Measurements from ENCODE around the gene DIABLO.
A peak's percentile ranks its signal among the peaks of the same experiment; 100 is the strongest.
"Not testable (repeated sequence)": the region's sequence is repeated elsewhere in the genome, so short reads cannot be mapped to it uniquely, and the experiment has no call there.

Gene DIABLO

DNA sequence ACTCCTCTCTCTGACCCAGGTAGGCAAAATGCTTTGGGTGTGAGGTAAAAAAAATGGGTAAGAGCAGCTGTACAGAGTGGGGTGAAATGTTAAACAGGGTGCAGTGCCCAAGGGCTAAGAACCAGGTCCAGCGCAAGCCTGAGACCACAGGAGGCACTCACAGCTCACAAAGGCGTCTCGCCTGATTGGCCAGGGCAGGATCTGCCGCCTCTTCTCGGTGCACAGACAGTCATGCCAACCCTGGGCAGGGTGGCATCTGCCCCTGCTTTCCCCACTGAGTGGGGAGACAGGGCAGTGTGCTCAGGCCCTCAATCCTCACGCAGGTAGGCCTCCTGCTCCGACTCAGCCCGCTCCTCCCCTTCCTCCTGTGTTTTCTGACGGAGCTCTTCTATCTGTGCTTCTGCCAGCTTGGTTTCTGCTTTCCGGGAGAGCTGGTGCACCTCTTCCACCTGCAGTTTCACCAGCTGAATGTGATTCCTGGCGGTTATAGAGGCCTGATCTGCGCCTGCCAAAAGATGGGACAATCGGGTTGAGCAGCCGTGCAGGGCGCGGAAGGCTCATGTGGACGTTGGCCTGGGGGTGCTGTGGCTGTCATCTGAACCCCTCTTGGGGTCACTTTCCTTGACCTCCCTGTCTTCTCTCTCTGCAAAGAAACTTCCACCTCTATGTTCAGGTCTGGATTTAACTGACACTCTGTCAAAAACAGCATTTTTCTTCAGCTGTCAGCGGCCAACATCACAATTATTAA lies 17.6 kb downstream of the DIABLO start:
- DNase-seq: no peak

- DNase-seq: no peak
Measured at GRCh38 chr12:122207391-122207790, 18.5 kb downstream of the DIABLO start.

DNA sequence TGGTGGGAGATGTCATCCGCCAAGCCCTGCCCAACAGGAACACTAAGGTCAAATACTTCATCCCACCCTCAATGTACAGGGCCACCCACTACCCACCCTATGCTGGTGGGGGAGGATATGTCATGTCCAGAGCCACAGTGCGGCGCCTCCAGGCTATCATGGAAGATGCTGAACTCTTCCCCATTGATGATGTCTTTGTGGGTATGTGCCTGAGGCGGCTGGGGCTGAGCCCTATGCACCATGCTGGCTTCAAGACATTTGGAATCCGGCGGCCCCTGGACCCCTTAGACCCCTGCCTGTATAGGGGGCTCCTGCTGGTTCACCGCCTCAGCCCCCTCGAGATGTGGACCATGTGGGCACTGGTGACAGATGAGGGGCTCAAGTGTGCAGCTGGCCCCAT lies 18.9 kb downstream of the DIABLO start:
- DNase-seq: no peak

- no peak for DNase-seq
Measured at GRCh38 chr12:122206111-122206881, 19.6 kb downstream of the DIABLO start.

DNA sequence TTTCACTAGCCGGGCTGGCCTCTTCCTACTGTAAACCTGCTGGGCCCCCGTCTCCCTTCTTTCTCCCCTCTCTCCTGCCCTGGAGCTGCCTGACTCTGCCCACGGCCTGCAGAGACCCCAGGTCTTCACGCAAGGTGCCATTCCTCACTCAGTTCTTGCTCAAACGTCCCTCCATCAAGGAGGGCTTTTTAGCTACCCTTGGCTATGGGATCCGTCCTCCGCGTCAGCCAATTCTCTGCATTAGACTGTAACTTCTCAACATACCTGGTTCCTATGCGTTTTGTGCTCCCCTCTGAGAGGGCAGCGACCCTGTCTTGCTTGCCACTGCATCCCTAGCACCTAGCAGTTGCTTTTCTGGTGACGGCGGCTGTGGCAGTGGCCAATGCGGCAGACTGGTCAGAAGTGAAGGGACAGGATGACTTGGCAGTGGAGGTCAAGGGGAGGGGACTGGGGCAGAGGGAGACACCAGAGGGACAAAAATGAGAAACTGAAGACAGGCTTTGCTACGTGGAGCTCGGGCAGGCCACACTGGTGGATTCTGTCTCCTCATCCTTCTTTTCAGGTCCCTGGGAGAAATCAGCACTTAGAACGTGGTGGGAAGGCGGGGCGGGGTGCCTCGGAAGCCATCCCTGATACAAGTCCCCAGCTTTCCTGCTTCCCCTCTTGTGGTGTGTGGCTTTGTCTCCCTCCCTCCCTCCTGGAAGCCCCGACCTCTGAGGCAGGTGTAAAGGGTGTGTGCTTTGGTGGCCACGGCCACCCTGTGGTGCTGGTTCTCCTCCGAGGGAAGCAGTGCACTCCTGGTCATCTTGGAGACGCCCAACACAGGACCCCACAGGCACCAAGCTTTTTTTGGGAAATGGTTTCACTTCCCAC lies 20.6 kb downstream of the DIABLO start:
- DNase-seq: no peak

DNA sequence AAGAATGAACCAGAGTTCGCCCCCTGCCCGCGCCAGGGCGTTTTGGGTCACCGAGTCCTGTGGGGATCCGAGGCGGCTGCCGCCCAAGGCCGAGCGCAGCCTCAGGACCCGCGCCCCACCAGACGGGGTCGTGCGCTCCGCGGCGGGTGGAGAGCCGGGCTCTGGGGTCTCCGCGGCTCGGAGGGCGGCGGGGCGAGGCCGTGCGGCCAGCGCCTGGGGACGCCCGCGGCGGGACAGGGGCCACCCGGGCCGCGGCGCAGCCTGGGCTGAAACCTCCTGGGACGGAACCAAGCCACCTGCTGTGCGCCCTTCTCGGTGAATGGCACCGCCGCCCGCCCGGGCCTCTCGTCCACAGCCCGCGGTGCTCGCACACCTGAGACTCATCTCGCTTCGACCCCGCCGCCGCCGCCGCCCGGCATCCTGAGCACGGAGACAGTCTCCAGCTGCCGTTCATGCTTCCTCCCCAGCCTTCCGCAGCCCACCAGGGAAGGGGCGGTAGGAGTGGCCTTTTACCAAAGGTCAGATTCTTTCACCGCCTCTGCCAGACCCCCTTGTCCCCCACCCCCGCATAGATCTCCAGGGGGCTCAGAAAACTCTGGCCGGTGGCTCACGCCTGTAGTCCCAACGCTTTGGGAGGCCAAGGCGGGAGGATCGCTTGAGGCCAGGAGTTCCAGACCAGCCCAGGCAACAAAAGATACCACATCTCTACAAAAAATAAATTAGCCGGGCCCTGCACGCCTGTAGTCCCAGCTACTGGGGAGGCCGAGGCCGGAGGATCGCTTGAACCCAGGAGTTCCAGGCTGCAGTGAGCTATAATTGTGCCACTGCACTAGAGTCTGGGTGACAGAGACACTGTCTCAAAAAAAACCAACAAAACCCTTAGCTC lies 21.4 kb downstream of the DIABLO start:
- DNase-seq: no peak

GRCh38 chr12:122203301-122204166 lies 22.3 kb downstream of the DIABLO start, which contains the start of gene B3GNT4:
Gene B3GNT4 (plus strand): TSS chr12:122203709. CDS start chr12:122204619, 910 bp downstream.
- DNase-seq: peak; percentile 7

DNA sequence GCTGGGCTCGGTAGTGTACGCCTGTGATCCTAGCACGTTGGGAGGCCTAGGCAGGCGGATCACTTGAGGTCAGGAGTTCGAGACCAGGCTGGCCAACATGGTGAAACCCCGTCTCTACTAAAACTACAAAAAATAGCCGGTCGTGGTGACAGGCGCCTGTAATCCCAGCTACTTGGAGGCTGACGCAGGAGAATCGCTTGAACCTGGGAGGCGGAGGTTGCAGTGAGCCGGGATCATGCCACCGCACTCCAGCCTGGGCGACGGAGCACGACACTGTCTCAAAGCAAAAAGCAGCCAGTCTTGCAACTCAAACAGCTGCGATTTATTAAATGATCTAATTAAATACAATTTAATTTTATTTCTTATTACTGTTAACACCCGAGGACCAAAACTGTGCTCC lies 23.0 kb downstream of the DIABLO start:
- not testable (repeated sequence) for DNase-seq

- DNase-seq: no peak
Measured at GRCh38 chr12:122202017-122202416, 23.8 kb downstream of the DIABLO start.

- no peak for DNase-seq
Measured at GRCh38 chr12:122201381-122201780, 24.5 kb downstream of the DIABLO start.

DNA sequence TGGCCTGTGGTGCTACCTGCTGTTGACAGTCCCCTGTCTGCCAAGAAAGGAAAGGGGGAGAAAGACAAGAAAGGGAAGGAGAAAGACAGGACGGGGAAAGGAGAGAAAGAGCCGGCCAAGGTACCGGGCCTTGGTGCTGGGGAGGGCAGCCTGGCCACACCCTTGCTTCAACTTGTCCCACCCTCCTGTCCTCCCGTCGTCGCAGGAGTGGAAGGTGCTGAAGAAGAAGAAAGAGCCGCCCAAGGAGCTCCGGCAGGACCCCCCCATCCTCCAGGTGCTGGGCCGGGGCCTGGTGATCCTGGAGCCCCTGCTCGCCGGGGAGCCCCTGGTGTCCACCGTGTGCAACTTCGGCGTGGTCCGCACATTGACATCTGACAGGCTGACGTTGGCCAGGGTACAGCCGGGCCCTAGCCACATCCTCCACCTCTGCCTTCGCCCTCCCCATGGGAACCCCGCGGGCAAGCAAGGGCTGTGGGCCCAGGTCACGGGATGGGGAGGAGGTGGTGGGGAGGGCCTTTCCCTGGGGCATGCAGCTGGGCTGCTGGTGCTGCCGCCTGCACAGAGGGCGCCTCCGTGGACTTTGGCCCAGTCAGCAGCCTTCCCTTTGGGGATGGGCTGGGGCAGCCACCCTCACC lies 25.2 kb downstream of the DIABLO start:
- no peak for DNase-seq

GRCh38 chr12:122199484-122200355 lies 26.1 kb downstream of the DIABLO start:
- DNase-seq: no peak

DNA sequence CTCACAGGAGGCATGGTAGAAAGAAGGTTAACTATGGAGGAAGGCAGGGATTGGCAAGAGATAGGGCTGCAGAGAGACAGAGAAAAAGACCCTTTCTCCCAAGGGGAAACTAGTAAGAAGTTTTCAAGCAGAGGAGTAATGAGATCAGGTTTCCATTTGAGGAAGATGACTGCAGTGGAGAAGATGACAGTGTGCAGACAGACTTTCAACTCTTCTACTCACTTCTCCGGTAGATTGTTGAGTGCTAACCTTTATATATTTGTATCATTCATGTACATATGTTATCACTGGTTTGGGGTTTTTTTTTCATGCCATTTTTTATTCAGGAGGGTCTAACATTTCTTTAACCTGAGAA lies 28.3 kb downstream of the DIABLO start:
- DNase-seq: no peak

DNA sequence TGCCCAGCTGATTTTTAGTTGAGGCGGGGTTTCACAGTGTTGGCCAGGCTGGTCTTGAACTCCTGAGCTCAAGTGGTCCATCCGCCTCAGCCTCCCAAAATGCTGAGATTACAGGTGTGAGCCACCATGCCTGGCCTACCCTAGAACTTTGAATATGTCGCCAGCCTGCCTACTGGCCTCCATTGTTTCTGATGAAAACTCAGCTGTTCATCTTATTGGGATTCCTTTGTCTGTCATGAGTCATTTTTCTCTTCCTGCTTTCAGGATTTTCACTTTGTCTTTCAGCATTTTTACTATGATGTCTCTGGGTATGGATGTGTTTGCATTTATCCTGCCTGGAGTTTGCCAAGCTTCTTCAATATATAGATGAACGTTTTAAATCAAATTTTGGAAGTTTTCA lies 30.4 kb downstream of the DIABLO start:
- DNase-seq: no peak

DNA sequence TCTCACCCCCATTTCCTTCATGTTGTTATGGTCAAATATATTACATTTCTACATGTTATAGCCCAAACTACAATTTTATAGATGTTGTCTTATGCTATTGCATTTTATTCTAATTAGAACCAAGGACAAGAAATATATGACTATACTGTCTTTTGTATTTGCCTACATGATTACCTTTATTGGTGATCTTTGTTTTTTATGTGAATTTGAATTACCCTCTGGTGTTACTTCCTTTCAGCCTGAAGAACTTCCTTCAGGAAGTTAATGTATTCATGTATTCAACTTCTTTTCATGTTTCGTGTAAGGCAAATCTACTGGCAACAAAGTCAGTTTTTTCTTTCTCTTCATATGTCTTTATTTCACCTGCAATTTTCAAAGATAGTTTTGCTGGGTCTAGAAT lies 31.0 kb downstream of the DIABLO start:
- DNase-seq: no peak

- DNase-seq: no peak
Measured at GRCh38 chr12:122192441-122192840, 33.4 kb downstream of the DIABLO start.

DNA sequence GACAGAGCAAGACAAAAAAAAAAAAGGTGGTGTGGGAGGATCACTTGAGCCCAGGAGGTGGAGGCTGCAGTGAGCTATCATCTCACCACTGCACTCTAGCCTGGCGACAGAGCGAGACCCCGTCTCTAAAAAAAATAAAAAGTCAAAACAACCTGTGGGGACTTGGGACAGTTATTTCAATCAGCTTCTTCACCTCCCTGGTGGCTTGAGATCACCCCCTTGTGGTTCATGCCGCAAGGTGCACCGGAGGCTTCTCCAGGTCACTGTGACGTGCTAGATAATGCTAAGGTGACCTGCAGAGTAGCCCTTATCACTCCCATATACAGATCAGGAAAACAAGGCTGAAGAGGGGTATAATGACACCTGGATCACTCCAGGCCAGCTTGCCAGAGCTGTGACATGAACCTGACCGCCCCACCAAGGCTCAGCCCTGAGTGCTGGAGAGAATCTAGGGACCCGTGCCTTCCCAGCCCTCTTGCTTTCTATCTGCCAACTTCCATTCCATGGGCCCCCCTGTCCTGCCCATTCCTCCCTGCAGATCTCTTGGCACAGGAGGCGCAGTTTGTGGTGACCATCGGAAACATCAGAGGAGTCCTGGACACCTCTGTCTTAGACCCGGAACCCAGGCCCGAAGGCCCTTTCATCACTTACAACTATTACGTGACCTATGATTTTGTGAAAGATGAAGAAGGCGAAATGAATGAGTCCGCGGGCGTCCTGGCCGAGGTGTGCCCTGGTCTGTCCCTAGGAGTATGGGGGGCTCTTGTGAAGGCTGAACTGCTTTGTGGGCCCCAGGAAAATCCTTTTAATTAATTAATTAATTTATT lies 34.8 kb downstream of the DIABLO start:
- DNase-seq: no peak

DNA sequence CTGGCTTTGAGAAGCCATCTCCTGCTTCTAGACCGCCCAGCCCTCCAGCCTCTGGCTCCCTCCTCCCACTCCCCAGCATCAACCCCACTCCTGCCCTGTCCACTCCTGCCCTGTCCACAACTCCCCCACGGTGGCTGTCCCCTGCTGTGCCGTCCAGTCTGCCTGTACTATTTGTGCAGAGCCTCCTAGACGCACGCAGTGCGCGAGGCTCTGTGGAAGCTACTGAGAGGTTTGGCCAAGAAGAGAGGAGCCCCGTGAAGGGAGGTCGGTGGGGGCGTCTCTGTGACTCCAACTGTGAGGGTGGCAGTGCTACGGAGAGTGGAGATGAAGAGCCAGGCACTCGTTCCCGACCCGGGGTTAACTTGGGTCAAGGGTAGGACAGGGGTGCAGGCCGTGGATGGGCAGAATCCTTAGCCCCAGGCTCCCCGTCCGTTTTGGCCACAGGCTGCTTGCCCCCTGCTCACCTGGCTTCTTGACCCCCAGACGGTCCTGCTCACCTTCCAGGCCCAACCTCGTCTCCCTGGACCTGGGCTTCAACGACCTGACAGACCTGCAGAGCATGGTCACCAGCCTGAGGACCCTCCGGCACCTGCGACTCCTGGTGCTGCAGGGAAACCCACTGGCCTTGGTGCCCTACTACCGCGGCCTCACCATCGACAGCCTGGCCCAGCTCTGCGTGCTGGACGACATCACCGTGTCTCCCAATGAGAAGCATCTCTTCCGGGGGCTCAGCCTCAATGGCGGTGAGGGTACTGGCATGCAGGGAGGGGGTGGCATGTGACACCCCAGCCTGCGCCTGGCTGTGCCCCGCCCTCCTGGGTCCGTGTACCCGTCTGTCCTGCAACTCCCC lies 36.0 kb downstream of the DIABLO start:
- DNase-seq: no peak

Data from NCI-H446 treated with DMSO at 0.1 percent for 48 hours (cell line).